22Rv1 (cell line): ENCODE measurements around the gene KSR2.

ENCODE experiments used
- H3K27ac ChIP-seq: fragments of 450-650 bp; 2 replicates; pipeline ENCODE4 v1.5.1; 2017
- CTCF ChIP-seq: fragments of 450-650 bp; IDR thresholded peaks from 2 replicates; pipeline ENCODE4 v1.5.1; 2017; ENCODE audit warnings: mild to moderate bottlenecking
- ZFX ChIP-seq: fragments of 450-650 bp; IDR thresholded peaks from 2 replicates; pipeline ENCODE4 v1.6.1; 2017; ENCODE audit warnings: antibody characterized with exemption, borderline replicate concordance

The KSR2 gene

GRCh38 chr12:117686210-117686609 lies 282.6 kb downstream of the KSR2 start:
- no peak overlapping the region for H3K27ac ChIP-seq
- TF ChIP-seq ZFX = no peak
- TF ChIP-seq CTCF = no peak

GRCh38 chr12:117685110-117685926 lies 283.5 kb downstream of the KSR2 start:
- TF ChIP-seq CTCF (no peak), ZFX (no peak)
- no peak overlapping the region for H3K27ac ChIP-seq

GRCh38 chr12:117684471-117684870 lies 284.3 kb downstream of the KSR2 start:
- TF ChIP-seq ZFX (no peak), CTCF (no peak)
- no peak overlapping the region for H3K27ac ChIP-seq

- H3K27ac ChIP-seq = no peak overlapping the region
- TF ChIP-seq CTCF (no peak), ZFX (no peak)
Measured at GRCh38 chr12:117680312-117680711, 288.5 kb downstream of the KSR2 start.

- H3K27ac ChIP-seq = no peak overlapping the region
Measured at GRCh38 chr12:117679776-117680175, 289.0 kb downstream of the KSR2 start.

GRCh38 chr12:117674763-117675162 lies 294.0 kb downstream of the KSR2 start:
- TF ChIP-seq CTCF (no peak), ZFX (no peak)
- no peak overlapping the region for H3K27ac ChIP-seq

More at GRCh38 chr12:117679776-117680175, 289.0 kb downstream of the KSR2 start:
- TF ChIP-seq CTCF = no peak
- no peak for TF ChIP-seq ZFX

- TF ChIP-seq CTCF (no peak), ZFX (no peak)
- H3K27ac ChIP-seq = no peak overlapping the region
Measured at GRCh38 chr12:117674313-117674712, 294.5 kb downstream of the KSR2 start.
